ENCODE data around the gene TRIM58. TPM values are rescaled to one million over a fixed set of nuclear protein-coding genes. Genes with fewer than 3 reads are reported as not detected.

TRIM58 gene
- total RNA-seq, 4 donors from 2014 or later, result 0.42 to 7.3 (median 1.9) TPM

- Histone ChIP-seq H3K9me3 (no peaks in the 10 kb centered on the region), H3K4me1 (no peaks in the 10 kb centered on the region), H3K4me3 (no peak overlapping the region), H3K36me3 (no peaks in the 10 kb centered on the region), H3K27me3 (no peaks in the 10 kb centered on the region), H3K27ac (replicated peaks in 1 of 4) (no peak overlapping the region)
- intact Hi-C loops (cut with DNase I), result no loop called here
- WGBS, result 50% methylated on average over 2 of the region's 2 CpGs
- no peak for TF ChIP-seq EP300 (IDR thresholded peaks at IDR 0.05)
- no peak for TF ChIP-seq CTCF (IDR thresholded peaks at IDR 0.05)
- TF ChIP-seq POLR2AphosphoS5 (IDR thresholded peaks at IDR 0.05), result no peak
- TF ChIP-seq POLR2A (IDR thresholded peaks at IDR 0.05; ENCODE audit: low read depth), result no peak
- no peak for DNase-seq (ENCODE audit: extremely low spot score)
Observed at GRCh38 chr1:247843411-247843810, 13.6 kb upstream of the TRIM58 start.

GRCh38 chr1:247845011-247845692, 11.8 kb upstream of the TRIM58 start:
- H3K9me3 ChIP-seq, result no peaks in the 10 kb centered on the region
- intact Hi-C loops (cut with DNase I), result no loop called here
- DNase-seq (ENCODE audit: extremely low spot score), result no peak
- no peaks in the 10 kb centered on the region for H3K36me3 ChIP-seq
- no peak for TF ChIP-seq EP300 (IDR thresholded peaks at IDR 0.05)
- TF ChIP-seq CTCF (IDR thresholded peaks at IDR 0.05), result no peak
- TF ChIP-seq POLR2A (IDR thresholded peaks at IDR 0.05; ENCODE audit: low read depth), result no peak
- no peak for TF ChIP-seq POLR2AphosphoS5 (IDR thresholded peaks at IDR 0.05)
- H3K4me3 ChIP-seq, result no peak overlapping the region
- no peaks in the 10 kb centered on the region for H3K4me1 ChIP-seq
- no peak overlapping the region for H3K27ac ChIP-seq (replicated peaks in 1 of 4)
- WGBS, result 62% methylated on average over 12 of the region's 12 CpGs
- H3K27me3 ChIP-seq, result no peaks in the 10 kb centered on the region

GRCh38 chr1:247845693-247846017, 11.3 kb upstream of the TRIM58 start:
- WGBS, result 61% methylated on average over 5 of the region's 5 CpGs

GRCh38 chr1:247848346-247848745, 8.6 kb upstream of the TRIM58 start:
- DNase-seq (ENCODE audit: extremely low spot score), result no peak
- no peak overlapping the region for H3K27ac ChIP-seq (replicated peaks in 1 of 4)
- intact Hi-C loops (cut with DNase I), result no loop called here
- no peaks in the 10 kb centered on the region for H3K27me3 ChIP-seq
- H3K36me3 ChIP-seq, result no peaks in the 10 kb centered on the region
- H3K4me3 ChIP-seq, result no peak overlapping the region
- TF ChIP-seq CTCF (IDR thresholded peaks at IDR 0.05) (no peak), EP300 (IDR thresholded peaks at IDR 0.05) (no peak), POLR2AphosphoS5 (IDR thresholded peaks at IDR 0.05) (no peak), POLR2A (IDR thresholded peaks at IDR 0.05; ENCODE audit: low read depth) (no peak)
- 83% methylated on average over 7 of the region's 7 CpGs for WGBS
- H3K4me1 ChIP-seq, result no peaks in the 10 kb centered on the region
- H3K9me3 ChIP-seq, result no peaks in the 10 kb centered on the region

More at GRCh38 chr1:247845693-247846017, 11.3 kb upstream of the TRIM58 start:
- H3K4me1 ChIP-seq, result no peaks in the 10 kb centered on the region
- no peak overlapping the region for H3K27ac ChIP-seq (replicated peaks in 1 of 4)
- H3K4me3 ChIP-seq, result no peak overlapping the region
- H3K9me3 ChIP-seq, result no peaks in the 10 kb centered on the region
- intact Hi-C loops (cut with DNase I), result no loop called here
- no peaks in the 10 kb centered on the region for H3K36me3 ChIP-seq
- no peak for DNase-seq (ENCODE audit: extremely low spot score)
- H3K27me3 ChIP-seq, result no peaks in the 10 kb centered on the region
- TF ChIP-seq POLR2AphosphoS5 (IDR thresholded peaks at IDR 0.05) (no peak), EP300 (IDR thresholded peaks at IDR 0.05) (no peak), CTCF (IDR thresholded peaks at IDR 0.05) (no peak)

- no peak for DNase-seq (ENCODE audit: extremely low spot score)
- 78% methylated on average over 1 of the region's 1 CpG for WGBS
- intact Hi-C loops (cut with DNase I), result no loop called here
Observed at GRCh38 chr1:247849616-247850015, 7.4 kb upstream of the TRIM58 start.

More at GRCh38 chr1:247849616-247850015, 7.4 kb upstream of the TRIM58 start:
- Histone ChIP-seq H3K27me3 (no peaks in the 10 kb centered on the region), H3K27ac (replicated peaks in 1 of 4) (no peak overlapping the region), H3K36me3 (no peaks in the 10 kb centered on the region), H3K4me1 (no peaks in the 10 kb centered on the region), H3K9me3 (no peaks in the 10 kb centered on the region), H3K4me3 (no peak overlapping the region)
- TF ChIP-seq CTCF (IDR thresholded peaks at IDR 0.05) (no peak), EP300 (IDR thresholded peaks at IDR 0.05) (no peak), POLR2AphosphoS5 (IDR thresholded peaks at IDR 0.05) (no peak), POLR2A (IDR thresholded peaks at IDR 0.05; ENCODE audit: low read depth) (no peak)

Data from esophagus muscularis mucosa (tissue), 4 donors.